ENCODE measurements around the gene SMPDL3A.

The SMPDL3A gene

DNA sequence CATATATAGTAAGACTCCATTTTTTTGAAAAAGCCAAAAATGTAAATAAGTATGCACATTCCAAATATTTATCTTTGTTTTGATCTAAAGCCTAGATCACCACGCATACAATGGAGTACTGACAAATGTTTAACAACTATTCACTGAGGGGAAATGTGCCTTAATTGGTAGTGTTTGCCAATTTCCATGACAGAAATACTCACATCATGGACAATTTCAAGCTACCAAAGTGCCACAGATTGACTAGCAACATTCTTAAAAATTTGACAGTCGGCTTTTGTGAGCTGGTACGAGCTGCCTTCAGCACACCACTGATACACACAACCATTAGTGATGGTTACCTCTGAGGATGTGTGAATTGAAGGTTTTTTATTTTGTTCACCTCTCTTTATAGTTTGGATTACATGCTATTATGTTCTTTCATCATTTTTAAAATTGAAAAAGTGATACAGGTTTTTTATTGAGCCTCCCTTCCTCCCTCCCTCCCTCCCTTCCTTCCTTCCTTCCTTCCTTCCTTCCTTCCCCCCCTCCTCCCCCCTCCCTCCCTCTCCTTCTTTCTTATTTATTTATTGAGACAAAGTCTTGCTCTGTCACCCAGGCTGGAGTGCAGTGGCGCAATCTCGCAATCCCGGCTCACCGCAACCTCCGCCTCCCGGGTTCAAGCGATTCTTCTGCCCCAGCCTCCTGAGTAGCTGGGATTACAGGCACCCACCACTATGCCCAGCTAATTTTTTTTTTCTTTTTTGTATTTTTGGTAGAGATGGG lies 19.2 kb downstream of the SMPDL3A start:
- no peak for DNase-seq

GRCh38 chr6:122809001-122809400 lies 19.9 kb downstream of the SMPDL3A start:
- DNase-seq = no peak

DNA sequence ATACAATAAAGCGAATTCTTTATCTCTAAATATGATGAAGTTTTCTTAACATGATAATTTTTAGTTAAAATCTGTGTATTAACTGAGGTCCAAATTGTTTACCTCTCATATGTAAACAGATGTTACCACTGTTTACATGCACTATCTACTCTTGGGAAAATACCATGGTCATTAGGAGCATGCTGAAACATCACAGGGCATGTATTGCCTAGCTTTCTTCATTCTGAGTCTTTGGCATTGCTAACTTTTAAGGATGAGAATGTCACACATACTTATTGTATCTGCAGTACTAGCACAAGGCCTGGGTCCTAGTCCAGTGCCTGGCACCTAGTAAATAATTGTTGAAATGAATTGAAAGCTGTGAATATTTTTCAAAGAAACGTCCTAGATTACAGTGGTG lies 20.6 kb downstream of the SMPDL3A start:
- DNase-seq = no peak

- DNase-seq = no peak
Observed at GRCh38 chr6:122810189-122810588, 21.1 kb downstream of the SMPDL3A start.

DNA sequence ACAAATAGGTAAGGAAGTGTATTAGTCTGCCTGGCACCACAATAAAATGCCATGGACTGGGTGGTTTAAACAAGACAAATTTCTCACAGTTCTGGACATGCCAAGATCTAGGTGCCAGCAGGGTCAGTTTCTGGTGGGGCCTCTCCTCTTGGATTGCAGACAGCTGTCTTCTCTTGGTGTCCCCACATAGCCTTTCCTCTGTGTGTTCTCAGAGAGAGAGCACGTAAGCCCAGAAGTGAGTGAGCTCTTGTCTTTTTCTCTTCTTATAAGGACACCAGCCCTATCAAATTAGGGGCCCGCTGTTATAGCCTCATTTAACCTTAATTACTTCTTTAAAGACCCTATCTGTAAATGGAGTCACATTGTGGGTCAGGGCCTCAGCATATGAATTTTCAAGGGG lies 28.3 kb downstream of the SMPDL3A start:
- DNase-seq = no peak

- no peak for DNase-seq
Observed at GRCh38 chr6:122817766-122818165, 28.7 kb downstream of the SMPDL3A start.

- no peak for DNase-seq
Observed at GRCh38 chr6:122818866-122819265, 29.8 kb downstream of the SMPDL3A start.

DNA sequence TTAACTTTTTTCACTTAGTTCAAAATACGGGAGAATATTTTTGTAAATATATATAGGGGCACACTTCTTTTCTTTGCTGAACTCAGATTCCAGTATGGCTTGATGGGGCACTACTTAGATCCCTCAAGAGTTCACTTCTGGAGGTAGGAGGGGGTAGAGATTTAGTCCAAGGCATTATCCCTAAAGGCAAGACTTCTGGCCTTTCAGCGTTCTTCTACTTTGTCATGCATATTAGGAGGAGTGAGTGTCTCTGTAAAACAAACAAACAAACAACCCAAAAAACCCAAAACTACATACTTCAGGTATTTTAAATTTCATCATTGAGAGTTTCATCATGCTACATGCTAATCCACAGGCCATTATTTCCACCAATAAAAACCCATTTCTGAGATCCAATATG lies 32.0 kb downstream of the SMPDL3A start:
- no peak for DNase-seq

DNA sequence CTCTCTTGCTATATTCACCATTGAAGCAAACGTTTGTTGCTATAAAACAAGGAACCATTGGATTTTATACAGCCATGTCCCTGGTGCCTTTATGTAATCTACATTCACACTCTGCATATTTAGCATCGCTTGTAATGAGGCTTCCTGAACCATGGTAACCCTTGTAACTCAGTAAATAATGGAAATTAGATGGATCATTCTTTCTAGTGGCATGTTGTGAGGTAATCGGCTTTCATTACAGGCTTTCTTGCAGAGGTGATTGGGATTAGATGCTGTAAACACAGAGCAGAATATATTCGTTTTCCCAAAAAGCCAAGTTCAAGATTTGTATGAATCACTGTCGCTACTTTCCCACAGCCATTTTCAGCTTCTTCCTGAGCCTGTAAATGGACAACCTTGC lies 36.1 kb downstream of the SMPDL3A start:
- no peak for DNase-seq

GRCh38 chr6:122829456-122829855 lies 40.4 kb downstream of the SMPDL3A start:
- DNase-seq = no peak

- DNase-seq = no peak
Observed at GRCh38 chr6:122831511-122831910, 42.5 kb downstream of the SMPDL3A start.

DNA sequence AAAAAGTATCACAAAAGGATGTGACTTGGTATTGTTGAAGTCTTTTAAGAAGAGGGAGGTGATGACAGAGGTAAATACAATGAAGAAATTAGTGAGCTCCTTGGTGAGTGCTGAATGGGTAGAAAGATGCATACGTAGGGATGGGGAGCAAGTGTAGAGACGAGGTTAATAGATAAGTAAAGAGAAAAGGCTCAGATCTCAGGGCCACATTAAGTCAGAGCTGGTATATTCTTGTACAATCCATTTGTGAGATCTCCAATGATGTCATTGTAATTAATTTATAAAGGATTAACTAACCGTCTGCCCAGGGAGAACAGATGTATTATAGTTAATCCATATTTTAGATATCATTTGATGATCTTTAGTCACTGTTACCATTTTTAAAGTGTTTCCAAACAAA lies 43.4 kb downstream of the SMPDL3A start:
- DNase-seq = no peak

GRCh38 chr6:122833021-122833491 lies 44.0 kb downstream of the SMPDL3A start:
- no peak for DNase-seq

DNA sequence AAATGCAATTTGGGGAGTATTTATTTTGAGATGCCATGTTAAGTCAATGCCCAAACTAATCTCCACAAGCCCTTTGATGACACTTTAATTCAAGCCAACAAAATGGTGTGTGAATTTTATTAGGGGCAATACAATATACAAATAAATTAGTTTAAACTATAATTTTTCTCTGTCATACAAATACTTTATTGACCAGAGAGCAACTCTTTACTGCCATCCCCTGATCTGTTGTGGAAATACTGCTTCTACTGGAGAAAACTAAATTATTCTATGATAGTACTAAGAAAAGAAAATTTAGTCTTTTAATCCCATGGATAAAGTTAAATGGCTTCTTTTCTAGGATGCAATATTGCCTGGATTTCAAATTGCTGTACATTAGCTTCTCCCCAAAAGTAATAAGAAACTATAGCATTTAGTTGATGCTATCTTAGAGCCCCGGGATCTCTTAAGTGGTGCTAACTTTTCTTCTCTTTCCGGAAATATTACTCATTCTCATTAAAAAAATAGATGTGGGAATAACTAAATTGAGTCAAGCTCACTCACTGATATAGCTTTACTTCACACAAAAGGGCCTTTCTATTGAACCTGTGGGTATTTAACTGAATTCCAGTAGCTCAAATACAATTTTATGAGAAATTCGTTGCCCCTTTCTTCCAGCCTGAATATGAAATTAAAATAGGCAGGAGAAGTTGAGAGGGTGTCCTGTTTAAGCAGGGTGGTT lies 49.2 kb downstream of the SMPDL3A start:
- DNase-seq = no peak

DNA sequence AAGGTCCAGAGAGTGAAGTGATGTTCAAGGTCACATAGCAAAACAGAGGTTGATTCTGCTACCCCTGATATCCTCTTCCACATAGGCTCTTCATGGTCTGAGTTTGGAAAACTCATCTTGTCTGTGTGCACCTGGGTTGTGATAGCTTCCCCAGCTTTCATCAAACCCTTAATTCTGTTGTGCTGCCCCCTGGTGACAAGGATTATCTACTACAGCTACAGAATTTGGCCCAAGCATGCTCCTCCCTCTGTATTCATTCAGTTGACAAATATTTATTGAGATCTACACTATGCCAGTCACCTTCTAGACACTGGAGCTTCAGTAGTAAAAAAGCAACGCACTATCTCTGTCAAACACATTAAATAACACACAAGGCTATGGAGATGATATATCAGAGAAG lies 50.4 kb downstream of the SMPDL3A start:
- DNase-seq = peak; percentile 33

- no peak for DNase-seq
Observed at GRCh38 chr6:122839906-122840305, 50.8 kb downstream of the SMPDL3A start.

- no peak for DNase-seq
Observed at GRCh38 chr6:122845464-122845863, 56.4 kb downstream of the SMPDL3A start.

DNA sequence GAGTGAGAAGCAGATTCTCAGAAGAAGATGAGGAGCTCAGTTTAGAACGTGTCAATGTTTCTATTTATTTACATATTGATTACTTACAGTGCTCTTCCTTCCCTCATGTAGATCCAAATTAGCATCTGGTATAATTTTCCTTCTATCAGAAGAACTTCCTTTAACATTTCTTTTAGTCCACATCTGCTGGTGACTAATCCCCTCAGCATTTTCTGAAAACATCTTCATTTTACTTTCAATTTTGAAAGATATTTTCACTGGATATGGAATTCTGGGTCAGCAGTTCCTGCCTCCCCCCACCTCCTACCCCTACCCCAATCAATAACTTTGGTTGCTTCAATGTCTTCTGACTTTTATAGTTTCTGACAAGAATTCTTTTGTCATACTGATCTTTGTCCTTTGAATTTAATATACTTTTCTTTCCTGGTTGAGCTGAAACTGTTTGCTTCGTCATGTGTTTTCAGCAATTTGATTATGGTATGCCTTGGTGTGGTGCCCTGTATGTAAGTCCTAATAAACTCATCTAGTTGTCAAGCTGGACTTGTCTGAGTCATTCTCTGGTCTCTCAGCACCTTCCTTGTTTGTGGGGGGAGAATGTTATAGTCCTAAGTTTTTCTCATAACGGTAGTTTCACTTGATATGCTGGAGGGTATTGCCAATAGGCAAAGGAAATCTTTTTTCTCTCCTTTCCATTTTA lies 57.0 kb downstream of the SMPDL3A start:
- DNase-seq = no peak

- DNase-seq = no peak
Observed at GRCh38 chr6:122853259-122853995, 64.4 kb downstream of the SMPDL3A start.

Data from activated gamma-delta T cell treated with Interleukin-2 at 50 U/mL for 16 hours (primary cell).